HEK293T (cell line): ENCODE results near the gene ASGR1.

Experiments
- FOXM1 ChIP-seq: fragments of 450-650 bp; IDR thresholded peaks from 2 replicates; pipeline ENCODE4 v1.6.1; 2017; ENCODE audit warnings: mild to moderate bottlenecking, borderline replicate concordance
- HDGF ChIP-seq: fragments of 450-650 bp; IDR thresholded peaks from 2 replicates; pipeline ENCODE4 v1.6.1; 2017; ENCODE audit warnings: antibody characterized with exemption, borderline replicate concordance
- SP1 ChIP-seq: fragments of 450-650 bp; IDR thresholded peaks from 2 replicates; pipeline ENCODE4 v1.6.1; 2017
- ZNF384 ChIP-seq: fragments of 450-650 bp; IDR thresholded peaks from 2 replicates; pipeline ENCODE4 v1.6.1; 2016

DNA sequence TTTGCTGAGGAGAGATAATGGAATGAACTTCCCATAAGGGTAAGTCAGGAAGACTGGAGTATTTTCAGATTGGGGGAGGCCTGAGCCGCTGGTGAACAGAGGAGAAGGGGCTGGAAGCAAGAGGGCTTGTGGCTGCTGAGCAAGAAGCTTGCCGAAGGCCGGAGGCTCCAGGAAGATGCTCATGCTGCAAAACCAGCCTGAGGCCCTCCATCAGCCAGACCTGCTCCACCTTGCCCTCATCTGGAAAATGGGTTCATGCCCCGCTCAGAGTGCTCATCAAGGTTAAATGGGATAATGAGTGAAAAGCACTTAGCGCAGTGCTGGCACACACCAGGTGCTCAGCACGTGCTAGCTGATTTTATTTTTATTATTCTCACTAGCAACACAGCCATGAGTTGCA is 5.5 kb upstream of the ASGR1 start:
- TF ChIP-seq FOXM1 (no peak), SP1 (no peak), ZNF384 (no peak), HDGF (no peak)
